GM19239 (cell line): ENCODE results near the gene UBL5.
"Not testable (repeated sequence)": the region's sequence is repeated elsewhere in the genome, so short reads cannot be mapped to it uniquely, and the experiment has no call there.

Experiments
- DNase-seq: peaks from one replicate; pipeline ENCODE4 v3.0.0; 2011; ENCODE audit warnings: low spot score; ENCODE audit not compliant: insufficient read length
- FAIRE-seq: peaks from 2 replicates; lab custom pipeline; 2011; peaks lifted over from hg19 to GRCh38; lab: Jason Lieb, UNC

UBL5 gene

GRCh38 chr19:9808855-9809824 lies 18.6 kb upstream of the UBL5 start:
- DNase-seq (no peak), FAIRE-seq (no peak)

GRCh38 chr19:9811139-9811538 lies 16.6 kb upstream of the UBL5 start:
- DNase-seq: no peak
- FAIRE-seq: no peak

DNA sequence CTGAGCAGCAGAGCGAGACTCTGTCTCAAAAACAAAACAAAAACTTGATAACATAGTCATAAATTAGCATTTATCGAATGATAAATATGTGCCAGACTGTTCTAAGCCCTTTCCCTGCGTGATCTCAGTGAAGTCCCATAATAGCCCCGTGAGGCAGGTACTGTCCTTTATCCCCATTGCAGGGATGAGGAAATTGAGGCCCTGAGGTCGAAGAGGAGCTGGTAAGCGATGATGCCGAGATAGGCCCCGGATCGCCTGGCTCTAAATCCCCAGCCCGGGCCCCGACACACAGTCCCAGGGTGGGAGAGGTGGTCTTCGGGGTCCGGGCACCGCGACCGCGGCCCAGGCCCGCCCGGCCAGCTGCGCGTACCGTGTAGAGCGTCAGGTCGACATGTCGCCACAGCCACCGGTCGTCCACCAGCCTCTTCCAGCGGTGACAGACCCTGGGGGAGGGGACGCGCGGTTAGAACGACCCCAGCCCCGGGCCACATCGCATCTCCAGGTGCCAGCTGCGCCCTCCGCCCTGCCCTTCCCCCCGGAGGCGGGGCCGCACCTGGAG lies 9.5 kb upstream of the UBL5 start:
- FAIRE-seq (no peak), DNase-seq (no peak)

- FAIRE-seq (peak; percentile 99), DNase-seq (peak; percentile 80)
Measured at GRCh38 chr19:9818734-9819595, 8.8 kb upstream of the UBL5 start, which contains the start of gene FBXL12. Gene FBXL12, minus strand, starts transcription at chr19:9819079. Its CDS starts 266 bp downstream, at chr19:9818813.

- no peak for FAIRE-seq
- DNase-seq: peak; percentile 85
Measured at GRCh38 chr19:9819596-9819909, 8.2 kb upstream of the UBL5 start.

- not testable (repeated sequence) for DNase-seq
Measured at GRCh38 chr19:9820034-9820433, 7.7 kb upstream of the UBL5 start.

DNA sequence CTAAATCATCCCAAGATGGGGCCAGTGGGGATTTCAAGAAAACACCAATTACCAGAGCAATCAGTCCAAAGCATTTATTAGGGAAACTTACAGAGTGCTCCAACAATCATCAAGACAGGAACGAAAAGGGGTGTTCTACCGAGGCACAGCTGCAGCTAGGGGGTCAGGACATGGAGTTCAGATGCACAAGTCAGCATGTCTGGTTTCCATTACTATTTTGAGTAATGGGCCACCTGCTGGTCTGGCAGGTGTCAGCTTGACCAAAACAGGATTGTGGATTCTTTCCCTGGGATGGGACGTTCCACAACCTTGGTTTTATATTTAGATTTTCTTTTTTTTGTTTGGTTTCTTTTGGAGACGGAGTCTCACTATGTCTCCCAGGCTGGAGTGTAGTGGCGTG lies 3.9 kb upstream of the UBL5 start:
- no peak for FAIRE-seq

More at GRCh38 chr19:9820034-9820433, 7.7 kb upstream of the UBL5 start:
- not testable (repeated sequence) for FAIRE-seq

DNA sequence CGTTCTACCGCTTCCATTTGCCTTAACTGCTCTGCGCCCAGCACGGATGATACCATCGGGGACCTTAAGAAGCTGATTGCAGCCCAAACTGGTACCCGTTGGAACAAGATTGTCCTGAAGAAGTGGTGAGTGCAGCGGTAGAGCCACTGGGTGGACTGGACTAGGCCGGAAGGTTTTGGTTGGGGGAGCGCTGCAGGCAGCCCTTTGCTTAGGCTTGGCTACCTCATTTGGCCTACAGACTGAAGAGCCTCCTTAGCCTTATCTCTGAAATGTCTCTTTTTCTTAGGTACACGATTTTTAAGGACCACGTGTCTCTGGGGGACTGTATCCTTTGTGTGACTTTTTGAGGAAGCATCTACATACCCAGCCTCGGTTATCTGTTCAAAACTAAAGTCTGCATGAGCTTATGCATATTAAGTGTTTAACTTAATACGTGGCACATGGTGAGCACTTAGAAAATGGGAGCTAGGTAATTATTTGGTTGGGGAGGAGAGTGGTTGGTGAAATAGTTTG lies 889 bp downstream of the UBL5 start:
- FAIRE-seq (no peak), DNase-seq (no peak)

More for the DNA sequence above, 3.9 kb upstream of the UBL5 start:
- no peak for DNase-seq

- FAIRE-seq (no peak), DNase-seq (no peak)
Measured at GRCh38 chr19:9834307-9834725, 6.6 kb downstream of the UBL5 start.

DNA sequence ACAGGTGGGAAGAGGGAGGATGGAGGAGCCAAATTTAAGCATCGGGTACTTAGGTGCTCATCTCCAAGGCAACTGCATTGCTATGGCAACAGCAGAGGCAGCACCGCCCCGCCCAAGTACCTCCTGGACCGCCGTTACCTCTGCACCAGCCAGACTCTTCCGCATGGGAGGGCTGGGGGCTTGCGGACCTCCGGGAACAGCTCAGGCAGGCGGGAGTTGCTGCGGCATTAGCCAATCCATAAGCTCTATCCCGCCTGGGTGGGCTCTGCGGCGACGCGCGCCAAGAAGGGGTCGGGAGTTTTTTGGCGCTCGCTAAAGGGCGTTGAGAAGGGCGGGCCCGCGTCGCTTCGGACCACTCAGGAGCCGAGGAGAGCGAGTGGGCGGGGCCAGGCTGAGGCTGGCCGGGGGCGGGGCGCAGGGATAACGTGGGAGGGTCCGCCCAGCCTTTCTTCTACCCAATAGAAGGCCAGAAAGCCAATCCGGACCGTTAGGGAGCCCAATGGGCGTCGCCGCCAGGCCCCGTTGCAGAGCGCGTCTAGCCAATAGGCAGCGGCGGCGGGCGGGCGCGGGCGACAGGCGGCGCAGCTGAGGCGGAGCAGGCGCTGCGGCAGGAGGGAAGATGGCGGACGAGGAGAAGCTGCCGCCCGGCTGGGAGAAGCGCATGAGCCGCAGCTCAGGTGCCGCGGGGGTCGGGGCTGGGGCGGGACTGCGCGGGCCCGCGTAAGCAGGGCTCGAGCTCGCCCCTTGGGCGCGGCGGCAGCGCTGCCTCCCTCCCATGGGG lies 7.2 kb downstream of the UBL5 start, which contains the start of gene PIN1:
Gene PIN1, plus strand, starts transcription at position 593 of the 781 bp plus-strand sequence. Its CDS starts 27 bp downstream, at position 620.
- FAIRE-seq (peak; percentile 89), DNase-seq (peak; percentile 98)

DNA sequence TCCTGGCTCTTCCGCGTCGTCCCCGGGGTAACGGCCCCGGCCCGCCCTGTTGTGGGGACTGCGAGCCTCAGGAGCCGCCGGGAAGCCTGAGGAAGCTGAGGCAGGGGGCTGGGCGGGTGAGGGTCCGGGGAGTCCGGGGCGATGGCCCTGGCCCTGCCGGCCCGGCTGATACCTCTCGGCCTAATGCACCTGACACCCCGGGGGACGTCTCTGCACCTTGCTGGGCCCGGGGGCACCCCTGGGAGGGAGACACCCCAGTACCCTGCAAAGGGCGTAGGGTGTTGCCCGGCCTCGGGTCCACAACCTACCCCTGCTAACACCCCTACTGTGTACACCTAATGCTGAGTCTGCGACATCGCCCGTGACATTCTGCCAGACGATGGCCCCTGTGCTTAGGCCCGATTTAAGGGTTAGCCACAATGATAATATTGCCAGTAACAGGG lies 7.8 kb downstream of the UBL5 start:
- no peak for DNase-seq
- FAIRE-seq: no peak

DNA sequence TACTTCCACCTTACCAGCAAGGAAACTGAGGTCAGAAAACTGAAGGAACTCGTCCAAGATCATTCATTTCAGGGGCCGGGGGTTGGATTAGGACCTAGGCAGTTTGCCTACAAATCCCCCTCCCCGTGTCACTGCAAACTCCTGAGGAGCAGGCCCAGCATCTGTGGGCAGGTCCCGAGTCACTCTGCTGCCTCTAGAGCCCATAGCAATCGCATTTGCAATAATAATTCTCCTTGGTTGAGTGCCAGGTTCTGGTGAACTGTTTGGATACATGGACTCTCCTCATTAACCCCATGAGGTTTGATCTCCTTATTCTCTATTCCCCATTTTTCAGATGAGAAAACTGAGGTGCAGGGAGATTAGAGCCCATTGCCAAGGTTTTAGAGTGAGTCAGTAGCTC lies 8.3 kb downstream of the UBL5 start:
- DNase-seq: no peak
- no peak for FAIRE-seq

DNA sequence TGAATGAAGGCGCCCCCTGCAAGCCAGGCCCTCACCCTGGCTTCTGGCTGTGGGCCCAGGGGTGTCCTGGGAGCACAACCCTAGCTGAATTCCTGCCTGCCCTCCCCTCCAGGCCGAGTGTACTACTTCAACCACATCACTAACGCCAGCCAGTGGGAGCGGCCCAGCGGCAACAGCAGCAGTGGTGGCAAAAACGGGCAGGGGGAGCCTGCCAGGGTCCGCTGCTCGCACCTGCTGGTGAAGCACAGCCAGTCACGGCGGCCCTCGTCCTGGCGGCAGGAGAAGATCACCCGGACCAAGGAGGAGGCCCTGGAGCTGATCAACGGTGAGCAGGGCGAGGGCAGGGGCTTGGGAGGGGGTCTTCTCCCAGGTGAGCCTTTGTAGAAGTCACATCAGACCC lies 10.6 kb downstream of the UBL5 start:
- FAIRE-seq: no peak
- DNase-seq: no peak

DNA sequence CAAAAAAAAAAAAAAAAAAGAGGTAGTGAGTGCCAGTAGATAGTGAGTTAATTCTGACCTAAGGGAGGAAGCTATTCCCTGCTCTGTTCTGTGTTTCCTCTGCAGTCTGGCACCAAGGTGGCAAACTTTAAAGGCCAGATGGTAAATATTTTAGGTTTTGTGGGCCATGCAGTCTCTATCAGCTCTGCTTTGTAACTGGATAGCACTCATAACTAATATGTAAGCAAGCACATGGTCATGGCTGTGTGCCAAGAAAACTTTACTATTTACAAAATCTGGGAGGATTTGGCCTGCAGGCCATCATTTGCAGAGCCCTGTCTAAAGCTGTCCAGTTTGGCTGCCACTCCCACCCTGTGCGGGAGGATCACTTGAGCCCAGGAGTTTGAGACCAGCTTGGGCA lies 11.7 kb downstream of the UBL5 start:
- FAIRE-seq (no peak), DNase-seq (no peak)

- no peak for DNase-seq
- FAIRE-seq: no peak
Measured at GRCh38 chr19:9842834-9843625, 15.3 kb downstream of the UBL5 start.

DNA sequence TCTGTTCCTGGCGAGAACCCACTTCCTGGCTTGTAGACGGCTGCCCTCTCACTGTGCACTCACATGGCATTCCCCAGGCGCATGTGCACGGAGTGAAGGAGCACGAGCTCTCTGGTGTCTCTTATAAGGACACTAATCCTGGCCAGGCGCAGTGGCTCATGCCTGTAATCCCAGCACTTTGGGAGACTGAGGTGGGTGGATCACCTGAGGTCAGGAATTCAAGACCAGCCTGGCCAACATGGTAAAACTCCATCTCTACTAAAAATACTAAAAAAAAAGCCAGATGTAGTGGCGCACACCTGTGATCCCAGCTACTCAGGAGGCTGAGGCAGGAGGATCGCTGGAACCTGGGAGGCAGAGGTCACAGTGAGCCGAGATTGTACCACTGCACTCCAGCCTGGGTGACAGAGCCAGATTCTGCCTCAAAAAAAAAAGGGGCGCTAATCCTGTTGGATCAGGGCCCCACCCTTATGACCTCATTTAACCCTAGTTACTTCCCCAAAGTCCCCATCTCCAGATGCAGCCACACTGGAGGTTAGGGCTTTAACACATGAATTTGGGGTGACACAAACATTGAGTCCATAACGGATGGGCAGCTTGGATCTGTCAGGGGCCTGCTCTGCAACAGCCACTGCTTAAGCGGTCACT lies 16.0 kb downstream of the UBL5 start:
- not testable (repeated sequence) for FAIRE-seq, DNase-seq

GRCh38 chr19:9847087-9847671 lies 19.5 kb downstream of the UBL5 start:
- FAIRE-seq (no peak), DNase-seq (no peak)

- no peak for FAIRE-seq
- no peak for DNase-seq
Measured at GRCh38 chr19:9848060-9848459, 20.3 kb downstream of the UBL5 start.
